ENCODE measurements around the gene MUC12. TPM values are rescaled to one million over a fixed set of nuclear protein-coding genes. Genes with fewer than 3 reads are reported as not detected.

The MUC12 gene
- total and polyA plus RNA-seq, 12 donors: 0.49 TPM; not detected in 11

- intact Hi-C loops (cut with DNase I): no loop called here
- Histone ChIP-seq H3K36me3 (no peaks in the 10 kb centered on the region), H3K4me1 (peaks cover 0 to under 1% (median 0%) of the 10 kb centered on the region in 9 donors), H3K27ac (no peak overlapping the region), H3K27me3 (peaks cover 6 to 73% (median 48%) of the 10 kb centered on the region in 7 donors), H3K4me3 (no peak overlapping the region), H3K9me3 (peaks cover 0 to 11% (median 0%) of the 10 kb centered on the region in 11 donors)
- DNase-seq (no peak), ATAC-seq (no peak)
- WGBS, 2 donors: 47 to 57% methylated on average over 7 of the region's 7 CpGs
- TF ChIP-seq CTCF (IDR thresholded peaks at IDR 0.05): no peak
Measured at GRCh38 chr7:100972002-100972347, 2.6 kb downstream of the MUC12 start.

- H3K27me3 ChIP-seq: peaks cover 0 to 57% (median 36%) of the 10 kb centered on the region in 7 donors
- no peak for TF ChIP-seq CTCF (IDR thresholded peaks at IDR 0.05)
- no peak for DNase-seq
- intact Hi-C loops (cut with DNase I): no loop called here
- no peaks in the 10 kb centered on the region for H3K4me1 ChIP-seq
- H3K4me3 ChIP-seq: no peak overlapping the region
- H3K27ac ChIP-seq: no peak overlapping the region
- no peaks in the 10 kb centered on the region for H3K36me3 ChIP-seq
- 71 to 78% methylated on average over 2 of the region's 2 CpGs for WGBS, 2 donors
- H3K9me3 ChIP-seq: peaks cover 0 to 11% (median 0%) of the 10 kb centered on the region in 11 donors
- no peak for ATAC-seq
Measured at GRCh38 chr7:100974021-100974420, 4.7 kb downstream of the MUC12 start.

- no peaks in the 10 kb centered on the region for H3K36me3 ChIP-seq
- no peaks in the 10 kb centered on the region for H3K4me1 ChIP-seq
- H3K27me3 ChIP-seq: peaks cover 0 to 44% (median 22%) of the 10 kb centered on the region in 7 donors
- no peak overlapping the region for H3K4me3 ChIP-seq
- no peak overlapping the region for H3K27ac ChIP-seq
- intact Hi-C loops (cut with DNase I): no loop called here
- ATAC-seq (no peak), DNase-seq (no peak)
- 60 to 68% methylated on average over 3 of the region's 3 CpGs for WGBS, 2 donors
- peaks cover 0 to 11% (median 0%) of the 10 kb centered on the region in 11 donors for H3K9me3 ChIP-seq
- no peak for TF ChIP-seq CTCF (IDR thresholded peaks at IDR 0.05)
Measured at GRCh38 chr7:100975371-100975821, 6.0 kb downstream of the MUC12 start.

GRCh38 chr7:100978300-100978699, 8.9 kb downstream of the MUC12 start:
- no peak for DNase-seq
- 72 to 73% methylated on average over 4 of the region's 4 CpGs for WGBS, 2 donors
- H3K27me3 ChIP-seq: peaks cover 0 to 24% (median 15%) of the 10 kb centered on the region in 7 donors

More at GRCh38 chr7:100978300-100978699, 8.9 kb downstream of the MUC12 start:
- H3K4me1 ChIP-seq: no peaks in the 10 kb centered on the region
- H3K4me3 ChIP-seq: no peak overlapping the region
- H3K36me3 ChIP-seq: no peaks in the 10 kb centered on the region
- intact Hi-C loops (cut with DNase I): no loop called here
- H3K27ac ChIP-seq: no peak overlapping the region
- peaks cover 0 to 11% (median 0%) of the 10 kb centered on the region in 11 donors for H3K9me3 ChIP-seq
- no peak for ATAC-seq
- no peak for TF ChIP-seq CTCF (IDR thresholded peaks at IDR 0.05)
